MCF 10A (cell line): ENCODE data around the gene ROBO3. TPM values are rescaled to one million over a fixed set of nuclear protein-coding genes. Genes with fewer than 3 reads are reported as not detected.

Experiments
- BruUV-seq: library from RNA; stranded (reverse); fragments of 400-500 nt; replicated peaks from 2 replicates; lab custom pipeline; 2021; lab: Mats Ljungman, UMichigan
- CTCF ChIA-PET: fragments of 300-600 bp; sonication (Branson Sonifier 250); formaldehyde crosslinking; extraction: SDS; loops from one replicate; lab custom pipeline; 2021; ENCODE audit warnings: antibody characterized with exemption, inconsistent platforms; lab: Yijun Ruan, JAX
- POLR2A ChIA-PET: fragments of 300-600, 350-650 bp; sonication (Branson Sonifier 250); formaldehyde crosslinking; extraction: SDS; loops from one replicate; lab custom pipeline; 2020; ENCODE audit warnings: antibody characterized with exemption, inconsistent platforms; lab: Yijun Ruan, JAX
- DNase-seq: peaks from one replicate; pipeline ENCODE4 v3.0.0-alpha.2; 2018; ENCODE audit not compliant: unreplicated experiment
- H3K27ac Mint-ChIP-seq: one replicate; pipeline ENCODE4 v1.8.0; 2022; ENCODE audit warnings: mild to moderate bottlenecking, low read depth, mixed read lengths; ENCODE audit not compliant: unreplicated experiment
- H3K27me3 Mint-ChIP-seq: one replicate; pipeline ENCODE4 v1.8.0; 2022; ENCODE audit warnings: mixed read lengths; ENCODE audit not compliant: insufficient read depth, unreplicated experiment
- H3K36me3 Mint-ChIP-seq: one replicate; pipeline ENCODE4 v1.8.0; 2022; ENCODE audit warnings: mild to moderate bottlenecking, moderate library complexity, mixed read lengths; ENCODE audit not compliant: insufficient read depth, unreplicated experiment
- H3K4me1 Mint-ChIP-seq: one replicate; pipeline ENCODE4 v1.8.0; 2022; ENCODE audit warnings: mixed read lengths; ENCODE audit not compliant: insufficient read depth, unreplicated experiment
- H3K4me3 Mint-ChIP-seq: one replicate; pipeline ENCODE4 v1.8.0; 2022; ENCODE audit warnings: mild to moderate bottlenecking, moderate library complexity, mixed read lengths; ENCODE audit not compliant: unreplicated experiment
- H3K9me3 Mint-ChIP-seq: one replicate; pipeline ENCODE4 v1.8.0; 2022; ENCODE audit warnings: mixed read lengths; ENCODE audit not compliant: unreplicated experiment
- intact Hi-C: fragments of 100-400 bp; cut with micrococcal nuclease; formaldehyde crosslinking; loops from 2 replicates; pipeline ENCODE4 v1.14.1; 2022
- total RNA-seq: library from RNA; stranded (reverse); gene quantifications from 2 replicates; pipeline ENCODE4 v1.2.3, GENCODE V29; 2022
- TF ChIP-seq, protein P1 (sequence below): fragments of 200-600 bp; IDR thresholded peaks from one replicate; pipeline ENCODE4 v1.8.0; 2022; ENCODE audit warnings: antibody characterized with exemption, mild to moderate bottlenecking; ENCODE audit not compliant: unreplicated experiment

ROBO3 gene
- total RNA-seq, 1 experiment from 2014 or later: 117 TPM

DNA sequence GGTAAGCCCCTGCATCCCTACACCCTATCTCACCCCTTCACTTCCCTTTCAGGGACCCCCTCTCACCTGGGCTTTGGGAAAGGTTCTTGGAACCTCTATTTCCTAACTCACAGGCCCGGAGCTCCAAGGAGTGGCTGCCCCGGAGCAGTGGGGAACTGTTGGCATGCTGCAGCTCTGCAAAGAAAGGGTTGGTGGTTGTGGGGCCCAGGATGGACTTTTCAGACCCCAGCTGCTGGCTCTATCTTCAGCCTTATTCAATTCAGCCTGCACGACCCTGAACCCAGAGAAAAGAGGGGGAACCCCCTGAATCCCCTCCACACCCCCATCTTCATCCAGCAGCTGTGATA is 22.4 kb downstream of the ROBO3 start:
- no peaks in the 10 kb centered on the region for H3K27me3 Mint-ChIP-seq

DNA sequence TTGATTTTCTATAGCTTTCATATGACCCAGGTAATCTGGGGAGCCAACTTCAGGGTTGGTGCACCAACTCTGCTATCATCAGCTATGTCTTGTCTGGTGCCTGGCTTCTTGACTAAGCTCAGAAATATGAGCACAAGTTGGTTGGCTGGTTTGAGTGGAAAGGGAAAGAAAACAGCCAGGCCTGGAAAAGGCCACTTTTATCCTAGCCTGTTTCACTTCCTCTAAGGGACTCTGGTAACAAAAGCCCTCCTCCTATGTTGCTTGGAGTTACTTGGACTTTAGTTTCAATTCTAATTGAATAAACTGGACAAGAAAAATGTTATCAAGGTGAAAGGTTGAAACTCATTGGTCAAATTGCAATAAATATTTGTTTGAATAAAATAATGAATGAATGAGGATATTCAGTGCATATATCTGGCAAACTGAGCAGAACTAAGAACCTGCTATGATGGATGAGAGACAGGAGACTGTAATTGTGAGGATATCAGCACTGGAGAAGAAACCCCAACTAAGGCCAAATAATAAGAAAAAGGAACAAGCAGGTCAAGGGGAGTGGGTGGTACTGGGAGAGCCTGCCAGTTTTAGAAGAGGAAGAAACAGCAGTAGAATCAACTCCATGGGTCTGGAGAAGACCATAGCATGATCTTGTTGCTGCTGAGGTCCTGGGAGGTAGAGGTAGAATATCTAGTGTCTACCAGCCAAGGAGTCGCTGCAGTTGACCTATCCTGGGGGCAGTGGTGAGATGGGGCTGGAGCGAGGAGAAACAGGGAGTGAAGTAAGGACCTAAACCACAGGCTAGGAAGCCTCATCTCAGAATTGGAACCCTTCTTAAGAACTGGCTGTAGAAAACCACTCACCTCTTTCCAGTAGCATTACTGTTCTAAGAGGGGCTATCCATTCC is 24.2 kb downstream of the ROBO3 start:
- H3K36me3 Mint-ChIP-seq: peaks cover 2% of the 10 kb centered on the region
- CTCF ChIA-PET: interaction anchor here (0.6 to 2.2 kb wide), 10 partner anchors 7 to 454 kb away, joined by 3 to 12 read pairs (median 4); no protein-coding TSS in a partner anchor
- intact Hi-C loops: no loop called here
- POLR2A ChIA-PET: interaction anchor here (0.8 to 2.3 kb wide), 2 partner anchors 7 to 13 kb away, joined by 3 to 8 read pairs; no protein-coding TSS in a partner anchor
- H3K4me1 Mint-ChIP-seq: no peaks in the 10 kb centered on the region
- TF ChIP-seq, protein P1, sequence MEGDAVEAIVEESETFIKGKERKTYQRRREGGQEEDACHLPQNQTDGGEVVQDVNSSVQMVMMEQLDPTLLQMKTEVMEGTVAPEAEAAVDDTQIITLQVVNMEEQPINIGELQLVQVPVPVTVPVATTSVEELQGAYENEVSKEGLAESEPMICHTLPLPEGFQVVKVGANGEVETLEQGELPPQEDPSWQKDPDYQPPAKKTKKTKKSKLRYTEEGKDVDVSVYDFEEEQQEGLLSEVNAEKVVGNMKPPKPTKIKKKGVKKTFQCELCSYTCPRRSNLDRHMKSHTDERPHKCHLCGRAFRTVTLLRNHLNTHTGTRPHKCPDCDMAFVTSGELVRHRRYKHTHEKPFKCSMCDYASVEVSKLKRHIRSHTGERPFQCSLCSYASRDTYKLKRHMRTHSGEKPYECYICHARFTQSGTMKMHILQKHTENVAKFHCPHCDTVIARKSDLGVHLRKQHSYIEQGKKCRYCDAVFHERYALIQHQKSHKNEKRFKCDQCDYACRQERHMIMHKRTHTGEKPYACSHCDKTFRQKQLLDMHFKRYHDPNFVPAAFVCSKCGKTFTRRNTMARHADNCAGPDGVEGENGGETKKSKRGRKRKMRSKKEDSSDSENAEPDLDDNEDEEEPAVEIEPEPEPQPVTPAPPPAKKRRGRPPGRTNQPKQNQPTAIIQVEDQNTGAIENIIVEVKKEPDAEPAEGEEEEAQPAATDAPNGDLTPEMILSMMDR: no peak
- no peak overlapping the region for H3K4me3 Mint-ChIP-seq
- no TSS peak for BruUV-seq
- no peaks in the 10 kb centered on the region for H3K27me3 Mint-ChIP-seq
- no peak overlapping the region for H3K27ac Mint-ChIP-seq
- no peaks in the 10 kb centered on the region for H3K9me3 Mint-ChIP-seq
- DNase-seq: no peak

More for the DNA sequence above, 22.4 kb downstream of the ROBO3 start:
- Mint-ChIP-seq H3K9me3 (no peaks in the 10 kb centered on the region), H3K4me3 (no peak overlapping the region), H3K36me3 (peaks cover 4% of the 10 kb centered on the region), H3K27ac (no peak overlapping the region), H3K4me1 (no peaks in the 10 kb centered on the region)
- intact Hi-C loops: no loop called here
- CTCF ChIA-PET: interaction anchor here (0.8 to 1.6 kb wide), 6 partner anchors 10 to 222 kb away, joined by 3 to 9 read pairs (median 4); partner anchors contain the start of gene ROBO4
- TF ChIP-seq, protein P1: no peak
- no peak for DNase-seq
- POLR2A ChIA-PET: interaction anchor here (1.0 to 2.3 kb wide), 2 partner anchors 9 to 11 kb away, joined by 3 to 8 read pairs; no protein-coding TSS in a partner anchor
- BruUV-seq: no TSS peak

DNA sequence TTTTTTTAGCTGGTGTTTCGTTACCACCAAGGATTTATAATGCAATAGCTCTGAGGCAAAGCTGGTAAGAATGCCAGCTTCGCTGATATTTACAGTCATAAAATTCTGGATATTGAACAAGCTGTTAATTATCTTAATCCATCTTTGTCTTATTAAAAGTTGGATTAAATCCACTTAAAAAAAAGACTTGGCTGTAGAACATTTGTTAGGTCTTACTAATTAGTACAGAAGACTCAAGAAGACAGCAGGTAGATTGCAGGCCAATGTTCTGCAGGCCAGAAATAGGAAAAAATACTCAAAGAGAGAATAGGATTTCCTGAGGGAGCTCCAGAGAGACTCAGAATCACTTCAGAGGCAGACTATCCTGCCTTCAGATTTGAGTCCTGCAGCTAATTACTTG is 24.9 kb downstream of the ROBO3 start:
- Mint-ChIP-seq H3K27me3 (no peaks in the 10 kb centered on the region), H3K4me3 (no peak overlapping the region), H3K9me3 (no peaks in the 10 kb centered on the region), H3K4me1 (no peaks in the 10 kb centered on the region), H3K27ac (no peak overlapping the region), H3K36me3 (no peaks in the 10 kb centered on the region)
- TF ChIP-seq, protein P1: no peak
- ChIA-PET POLR2A (interaction anchor here (0.6 to 0.8 kb wide), 2 partner anchors 8 to 614 kb away, joined by 3 read pairs; no protein-coding TSS in a partner anchor), CTCF (interaction anchor here (0.6 to 2.2 kb wide), 5 partner anchors 8 to 453 kb away, joined by 3 to 12 read pairs (median 4); no protein-coding TSS in a partner anchor)
- no peak for DNase-seq
- BruUV-seq: no TSS peak
- intact Hi-C loops: no loop called here

DNA sequence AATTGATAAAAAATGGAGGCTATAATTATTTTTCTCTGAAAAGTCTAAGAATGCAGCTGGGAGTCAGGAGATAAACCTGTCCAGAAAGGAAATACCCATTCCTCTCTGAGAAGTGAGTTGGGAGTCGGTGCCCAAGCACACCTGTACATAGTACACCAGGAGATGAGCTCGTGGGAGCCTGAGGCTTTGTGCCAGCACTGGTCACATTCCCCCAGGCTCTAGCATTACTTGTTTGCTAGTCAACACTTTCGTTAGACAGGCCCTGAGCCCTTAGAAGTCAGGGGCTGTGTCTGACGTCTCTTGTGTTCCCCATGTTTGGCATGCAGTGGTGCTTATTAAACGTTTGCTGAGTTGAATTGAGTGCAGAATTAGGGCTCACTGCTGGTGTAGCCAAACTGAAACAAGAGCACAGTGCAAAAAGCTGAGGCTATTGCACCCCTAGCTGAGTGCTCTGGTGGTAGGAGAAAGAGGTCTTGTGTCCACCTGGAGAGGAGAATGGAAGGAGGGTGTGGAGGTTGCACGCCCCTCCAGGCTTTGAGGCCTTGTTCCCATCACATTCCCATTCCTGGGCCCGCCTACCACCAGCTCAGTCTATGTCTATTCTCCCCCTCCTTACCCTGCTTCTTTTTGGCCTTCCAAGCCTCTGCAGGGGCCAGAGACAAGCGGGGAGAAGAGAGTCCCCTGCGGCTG is 25.6 kb downstream of the ROBO3 start:
- TF ChIP-seq, protein P1: no peak
- H3K36me3 Mint-ChIP-seq: no peaks in the 10 kb centered on the region
- DNase-seq: no peak
- intact Hi-C loops: no loop called here
- H3K4me1 Mint-ChIP-seq: no peaks in the 10 kb centered on the region
- ChIA-PET CTCF (interaction anchor here (1.2 to 2.2 kb wide), 3 partner anchors 9 to 53 kb away, joined by 3 to 12 read pairs (median 7); no protein-coding TSS in a partner anchor), POLR2A (interaction anchor here (0.5 to 1.6 kb wide), 4 partner anchors 9 to 613 kb away, joined by 3 to 5 read pairs (median 3); no protein-coding TSS in a partner anchor)
- no peak overlapping the region for H3K27ac Mint-ChIP-seq
- no peaks in the 10 kb centered on the region for H3K9me3 Mint-ChIP-seq
- no TSS peak for BruUV-seq
- H3K4me3 Mint-ChIP-seq: no peak overlapping the region
- no peaks in the 10 kb centered on the region for H3K27me3 Mint-ChIP-seq
